ENCODE results near the gene PTPN9.

The PTPN9 gene

DNA sequence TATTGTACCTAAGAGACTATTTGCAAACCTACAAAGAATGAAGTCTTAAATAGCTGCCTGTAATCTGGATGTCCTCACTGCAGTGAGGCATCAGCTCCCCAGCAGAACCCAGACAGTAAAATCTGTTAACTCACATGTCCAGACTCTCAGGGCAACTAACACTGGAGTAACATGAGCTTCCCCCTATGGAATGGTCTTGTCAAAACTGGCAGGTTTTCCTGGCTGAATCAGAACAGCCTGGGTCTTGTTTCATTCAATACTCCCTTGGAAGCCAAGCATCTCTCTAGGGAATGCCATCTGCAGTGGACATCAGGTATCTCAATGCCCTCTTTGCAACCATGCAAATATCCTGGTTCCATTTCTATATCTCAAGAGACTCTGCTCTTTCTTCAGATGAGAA lies 24.4 kb downstream of the PTPN9 start:
- no peak for DNase-seq
- H3K9me2 ChIP-seq (replicated peaks; ENCODE audit: insufficient read depth, low read length): no peaks in the 10 kb centered on the region
- no peak overlapping the region for H3K4me2 ChIP-seq (ENCODE audit: low read depth, low read length)
- no peak overlapping the region for H2AFZ ChIP-seq (ENCODE audit: low read length)
- H3K4me3 ChIP-seq (ENCODE audit: low read length): no peak overlapping the region
- H3K9ac ChIP-seq (ENCODE audit: low read length): no peak overlapping the region
- TF ChIP-seq EZH2 (optimal IDR thresholded peaks at IDR 0.05; ENCODE audit: low read depth, low read length) (no peak), EZH2phosphoT487 (IDR thresholded peaks at IDR 0.05; ENCODE audit: low read length) (no peak)
- TF ChIP-seq, protein P1, sequence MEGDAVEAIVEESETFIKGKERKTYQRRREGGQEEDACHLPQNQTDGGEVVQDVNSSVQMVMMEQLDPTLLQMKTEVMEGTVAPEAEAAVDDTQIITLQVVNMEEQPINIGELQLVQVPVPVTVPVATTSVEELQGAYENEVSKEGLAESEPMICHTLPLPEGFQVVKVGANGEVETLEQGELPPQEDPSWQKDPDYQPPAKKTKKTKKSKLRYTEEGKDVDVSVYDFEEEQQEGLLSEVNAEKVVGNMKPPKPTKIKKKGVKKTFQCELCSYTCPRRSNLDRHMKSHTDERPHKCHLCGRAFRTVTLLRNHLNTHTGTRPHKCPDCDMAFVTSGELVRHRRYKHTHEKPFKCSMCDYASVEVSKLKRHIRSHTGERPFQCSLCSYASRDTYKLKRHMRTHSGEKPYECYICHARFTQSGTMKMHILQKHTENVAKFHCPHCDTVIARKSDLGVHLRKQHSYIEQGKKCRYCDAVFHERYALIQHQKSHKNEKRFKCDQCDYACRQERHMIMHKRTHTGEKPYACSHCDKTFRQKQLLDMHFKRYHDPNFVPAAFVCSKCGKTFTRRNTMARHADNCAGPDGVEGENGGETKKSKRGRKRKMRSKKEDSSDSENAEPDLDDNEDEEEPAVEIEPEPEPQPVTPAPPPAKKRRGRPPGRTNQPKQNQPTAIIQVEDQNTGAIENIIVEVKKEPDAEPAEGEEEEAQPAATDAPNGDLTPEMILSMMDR (IDR thresholded peaks at IDR 0.05; ENCODE audit: low read length): no peak
- no peak overlapping the region for H3K27ac ChIP-seq (ENCODE audit: low read length)
- H3K27me3 ChIP-seq (replicated peaks; ENCODE audit: insufficient read depth, low read length): no peaks in the 10 kb centered on the region
- no peaks in the 10 kb centered on the region for H3K79me2 ChIP-seq (ENCODE audit: low read length)
- no peaks in the 10 kb centered on the region for H3K9me3 ChIP-seq (replicated peaks; ENCODE audit: insufficient read depth, low read length)
- H3F3A ChIP-seq (ENCODE audit: insufficient read depth, low read length): no peaks in the 10 kb centered on the region
- no peaks in the 10 kb centered on the region for H3K4me1 ChIP-seq (ENCODE audit: low read length)
- H3K36me3 ChIP-seq (replicated peaks; ENCODE audit: insufficient read depth, low read length): no peaks in the 10 kb centered on the region
- no peaks in the 10 kb centered on the region for H4K20me1 ChIP-seq (ENCODE audit: insufficient read depth, low read length)

- no peaks in the 10 kb centered on the region for H3K36me3 ChIP-seq (replicated peaks; ENCODE audit: insufficient read depth, low read length)
- no peak overlapping the region for H3K9ac ChIP-seq (ENCODE audit: low read length)
- no peaks in the 10 kb centered on the region for H3K4me1 ChIP-seq (ENCODE audit: low read length)
- no peaks in the 10 kb centered on the region for H3F3A ChIP-seq (ENCODE audit: insufficient read depth, low read length)
- no peaks in the 10 kb centered on the region for H4K20me1 ChIP-seq (ENCODE audit: insufficient read depth, low read length)
- H3K79me2 ChIP-seq (ENCODE audit: low read length): no peaks in the 10 kb centered on the region
- H3K9me2 ChIP-seq (replicated peaks; ENCODE audit: insufficient read depth, low read length): no peaks in the 10 kb centered on the region
- H3K27ac ChIP-seq (ENCODE audit: low read length): no peak overlapping the region
- no peak overlapping the region for H3K4me2 ChIP-seq (ENCODE audit: low read depth, low read length)
- H3K4me3 ChIP-seq (ENCODE audit: low read length): no peak overlapping the region
- no peak for DNase-seq
- TF ChIP-seq EZH2 (optimal IDR thresholded peaks at IDR 0.05; ENCODE audit: low read depth, low read length) (no peak), EZH2phosphoT487 (IDR thresholded peaks at IDR 0.05; ENCODE audit: low read length) (no peak)
- TF ChIP-seq, protein P1 (IDR thresholded peaks at IDR 0.05; ENCODE audit: low read length): no peak
- no peaks in the 10 kb centered on the region for H3K27me3 ChIP-seq (replicated peaks; ENCODE audit: insufficient read depth, low read length)
- H3K9me3 ChIP-seq (replicated peaks; ENCODE audit: insufficient read depth, low read length): no peaks in the 10 kb centered on the region
- H2AFZ ChIP-seq (ENCODE audit: low read length): no peak overlapping the region
Measured at GRCh38 chr15:75553659-75554058, 25.5 kb downstream of the PTPN9 start.

DNA sequence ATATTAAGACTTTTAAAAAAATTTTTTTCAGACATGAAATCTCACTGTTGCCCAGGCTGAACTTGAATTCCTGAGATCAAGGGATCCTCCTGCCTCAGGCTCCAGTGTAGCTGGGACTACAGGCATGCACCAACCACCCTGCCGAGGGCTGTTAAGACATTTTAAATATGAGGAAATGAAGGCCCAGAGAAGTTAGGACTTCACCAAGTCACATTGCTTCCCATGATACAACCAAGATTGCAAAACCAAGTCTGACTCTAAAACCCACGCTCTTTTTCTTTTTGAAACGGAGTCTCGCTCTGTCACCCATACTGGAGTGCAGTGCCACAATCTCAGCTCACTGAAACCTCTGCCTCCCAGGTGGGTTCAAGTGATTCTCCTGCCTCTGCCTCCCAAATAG lies 28.0 kb downstream of the PTPN9 start:
- H4K20me1 ChIP-seq (ENCODE audit: insufficient read depth, low read length): no peaks in the 10 kb centered on the region
- no peak overlapping the region for H3K4me2 ChIP-seq (ENCODE audit: low read depth, low read length)
- H3F3A ChIP-seq (ENCODE audit: insufficient read depth, low read length): no peaks in the 10 kb centered on the region
- no peaks in the 10 kb centered on the region for H3K9me3 ChIP-seq (replicated peaks; ENCODE audit: insufficient read depth, low read length)
- no peak overlapping the region for H3K4me3 ChIP-seq (ENCODE audit: low read length)
- H2AFZ ChIP-seq (ENCODE audit: low read length): no peak overlapping the region
- H3K27me3 ChIP-seq (replicated peaks; ENCODE audit: insufficient read depth, low read length): no peaks in the 10 kb centered on the region
- no peak overlapping the region for H3K27ac ChIP-seq (ENCODE audit: low read length)
- no peaks in the 10 kb centered on the region for H3K4me1 ChIP-seq (ENCODE audit: low read length)
- no peak overlapping the region for H3K9ac ChIP-seq (ENCODE audit: low read length)
- TF ChIP-seq EZH2phosphoT487 (IDR thresholded peaks at IDR 0.05; ENCODE audit: low read length): no peak
- no peak for TF ChIP-seq EZH2 (optimal IDR thresholded peaks at IDR 0.05; ENCODE audit: low read depth, low read length)
- TF ChIP-seq, protein P1 (IDR thresholded peaks at IDR 0.05; ENCODE audit: low read length): no peak
- H3K79me2 ChIP-seq (ENCODE audit: low read length): no peaks in the 10 kb centered on the region
- H3K9me2 ChIP-seq (replicated peaks; ENCODE audit: insufficient read depth, low read length): no peaks in the 10 kb centered on the region
- no peak for DNase-seq
- H3K36me3 ChIP-seq (replicated peaks; ENCODE audit: insufficient read depth, low read length): no peaks in the 10 kb centered on the region

All from MM.1S (cell line).